Measurements from ENCODE around the gene MBD3L5.
"Not testable (repeated sequence)": the region's sequence is repeated elsewhere in the genome, so short reads cannot be mapped to it uniquely, and the experiment has no call there.

MBD3L5 gene

DNA sequence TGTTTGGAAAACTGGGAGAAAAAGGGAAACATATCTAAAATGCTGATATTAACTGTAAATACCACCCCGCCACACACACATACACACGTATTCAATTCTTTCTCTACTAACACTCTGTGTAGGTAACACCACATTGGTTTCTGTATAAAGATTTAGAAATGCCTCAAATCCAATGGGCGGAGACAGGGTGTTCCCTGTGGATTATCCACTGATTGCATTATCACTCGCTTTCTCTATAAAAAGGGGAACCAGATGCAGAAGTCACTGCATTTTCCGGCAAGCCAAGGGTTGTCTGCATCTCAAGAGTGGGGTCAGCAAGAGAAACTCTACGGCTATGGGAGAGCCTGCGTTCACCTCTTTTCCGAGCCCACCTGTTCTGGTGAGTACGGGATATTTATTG, at the start of gene MBD3L5:
MBD3L5 (plus strand) TSS at position 301 of the 400 bp plus-strand sequence; CDS start at position 335, 34 bp downstream.
- not testable (repeated sequence) for DNase-seq (ENCODE audit: low read depth, low spot score)

GRCh38 chr19:6983448-6983847, 46.9 kb upstream of the MBD3L5 start:
- DNase-seq (ENCODE audit: low read depth, low spot score), result no peak

GRCh38 chr19:6987850-6988249, 42.5 kb upstream of the MBD3L5 start:
- DNase-seq (ENCODE audit: low read depth, low spot score), result no peak

DNA sequence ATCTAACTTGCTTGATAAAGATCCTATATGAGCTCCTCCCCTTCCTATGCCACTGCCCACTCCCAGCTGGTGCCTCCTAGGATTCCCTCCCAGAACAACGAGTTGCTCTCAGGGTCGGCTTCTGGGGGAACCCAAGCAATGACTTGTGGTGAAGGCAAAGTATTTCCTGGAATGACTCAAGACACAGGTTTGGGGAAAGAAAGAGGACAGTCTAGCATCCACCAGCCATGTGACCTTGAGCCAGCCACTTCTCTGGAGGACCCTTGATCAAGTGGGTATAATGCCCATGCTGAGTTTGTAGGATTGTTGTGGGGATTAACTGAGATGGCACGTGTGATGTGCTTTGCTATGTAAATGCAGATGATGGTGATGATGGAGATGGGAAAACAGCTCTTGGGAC, 42.1 kb upstream of the MBD3L5 start:
- DNase-seq (ENCODE audit: low read depth, low spot score), result no peak

- no peak for DNase-seq (ENCODE audit: low read depth, low spot score)
Observed at GRCh38 chr19:6995054-6995453, 35.3 kb upstream of the MBD3L5 start.

- no peak for DNase-seq (ENCODE audit: low read depth, low spot score)
Observed at GRCh38 chr19:6996810-6997209, 33.6 kb upstream of the MBD3L5 start.

- no peak for DNase-seq (ENCODE audit: low read depth, low spot score)
Observed at GRCh38 chr19:6997679-6998445, 32.5 kb upstream of the MBD3L5 start.

GRCh38 chr19:6999933-7000332, 30.4 kb upstream of the MBD3L5 start:
- no peak for DNase-seq (ENCODE audit: low read depth, low spot score)

- no peak for DNase-seq (ENCODE audit: low read depth, low spot score)
Observed at GRCh38 chr19:7000333-7000732, 30.0 kb upstream of the MBD3L5 start.

- no peak for DNase-seq (ENCODE audit: low read depth, low spot score)
Observed at GRCh38 chr19:7000816-7001215, 29.6 kb upstream of the MBD3L5 start.

DNA sequence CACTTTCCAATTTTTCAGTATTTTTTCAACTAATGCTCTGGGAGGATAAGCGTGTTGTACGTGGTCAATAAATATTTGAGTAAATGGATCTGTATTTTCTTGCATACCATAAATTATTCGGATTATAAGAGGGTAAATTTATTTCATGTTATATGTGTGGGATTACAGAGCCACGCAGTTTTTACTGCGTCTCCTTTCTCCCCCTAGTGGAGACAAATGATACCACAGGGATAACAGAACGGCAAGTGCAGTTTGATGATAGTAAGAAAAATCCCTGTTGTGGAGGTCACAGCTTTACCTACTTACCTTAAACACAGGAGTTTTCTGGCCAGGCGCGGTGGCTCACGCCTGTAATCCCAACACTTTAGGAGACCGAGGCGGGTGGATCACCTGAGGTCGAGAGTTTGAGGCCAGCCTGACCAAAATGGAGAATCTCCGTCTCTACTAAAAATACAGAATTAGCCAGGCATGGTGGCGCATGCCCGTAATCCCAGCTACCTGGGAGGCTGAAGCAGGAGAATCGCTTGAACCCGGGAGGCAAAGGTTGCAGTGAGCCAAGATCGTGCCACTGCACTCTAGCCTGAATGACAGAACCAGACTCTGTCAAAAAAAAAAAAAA, 26.0 kb upstream of the MBD3L5 start:
- no peak for DNase-seq (ENCODE audit: low read depth, low spot score)

DNA sequence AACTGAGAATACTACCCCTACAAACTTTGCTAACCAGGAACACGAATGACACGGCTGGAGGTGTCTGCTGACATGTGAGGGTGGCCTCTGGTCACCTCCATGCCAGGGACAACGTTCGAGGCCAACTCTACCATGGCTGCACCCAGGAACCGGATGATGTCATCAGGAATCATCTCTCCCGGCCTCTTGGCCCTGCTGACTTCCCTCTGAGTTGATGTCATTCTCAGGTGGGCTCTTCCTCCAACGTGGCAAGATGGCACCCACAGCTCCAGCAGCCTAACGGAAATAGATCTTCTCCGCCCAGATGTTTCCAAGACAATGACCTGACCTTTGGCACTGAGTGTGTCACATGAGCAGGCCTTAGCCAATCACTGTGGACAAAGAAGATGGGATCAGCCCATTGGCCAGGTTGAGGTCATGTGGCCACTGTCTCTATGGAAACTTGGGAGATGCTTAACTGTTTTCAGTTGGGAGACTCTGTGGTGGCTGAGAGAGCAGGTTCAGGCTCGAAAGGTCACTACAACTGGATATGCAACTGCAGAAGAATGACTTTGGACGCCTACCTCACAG, 24.2 kb upstream of the MBD3L5 start:
- no peak for DNase-seq (ENCODE audit: low read depth, low spot score)

DNA sequence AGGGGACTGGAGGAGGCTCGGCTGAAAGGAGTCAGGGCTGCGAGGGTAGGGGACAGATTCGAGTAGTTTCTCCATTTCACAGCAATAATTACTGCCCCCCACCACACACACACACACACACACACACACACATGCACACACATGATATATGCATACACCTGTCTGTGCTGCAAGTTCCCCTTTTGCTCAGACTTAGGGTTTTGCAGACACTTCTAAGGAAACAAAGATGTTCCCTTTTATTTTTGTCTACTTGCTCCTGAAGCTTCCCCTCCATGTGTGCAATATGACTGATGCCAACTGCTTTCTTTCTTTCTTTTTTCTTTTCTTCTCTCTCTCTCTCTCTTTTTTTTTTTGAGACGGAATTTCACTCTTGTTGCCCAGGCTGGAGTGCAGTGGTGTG, 22.5 kb upstream of the MBD3L5 start:
- no peak for DNase-seq (ENCODE audit: low read depth, low spot score)

DNA sequence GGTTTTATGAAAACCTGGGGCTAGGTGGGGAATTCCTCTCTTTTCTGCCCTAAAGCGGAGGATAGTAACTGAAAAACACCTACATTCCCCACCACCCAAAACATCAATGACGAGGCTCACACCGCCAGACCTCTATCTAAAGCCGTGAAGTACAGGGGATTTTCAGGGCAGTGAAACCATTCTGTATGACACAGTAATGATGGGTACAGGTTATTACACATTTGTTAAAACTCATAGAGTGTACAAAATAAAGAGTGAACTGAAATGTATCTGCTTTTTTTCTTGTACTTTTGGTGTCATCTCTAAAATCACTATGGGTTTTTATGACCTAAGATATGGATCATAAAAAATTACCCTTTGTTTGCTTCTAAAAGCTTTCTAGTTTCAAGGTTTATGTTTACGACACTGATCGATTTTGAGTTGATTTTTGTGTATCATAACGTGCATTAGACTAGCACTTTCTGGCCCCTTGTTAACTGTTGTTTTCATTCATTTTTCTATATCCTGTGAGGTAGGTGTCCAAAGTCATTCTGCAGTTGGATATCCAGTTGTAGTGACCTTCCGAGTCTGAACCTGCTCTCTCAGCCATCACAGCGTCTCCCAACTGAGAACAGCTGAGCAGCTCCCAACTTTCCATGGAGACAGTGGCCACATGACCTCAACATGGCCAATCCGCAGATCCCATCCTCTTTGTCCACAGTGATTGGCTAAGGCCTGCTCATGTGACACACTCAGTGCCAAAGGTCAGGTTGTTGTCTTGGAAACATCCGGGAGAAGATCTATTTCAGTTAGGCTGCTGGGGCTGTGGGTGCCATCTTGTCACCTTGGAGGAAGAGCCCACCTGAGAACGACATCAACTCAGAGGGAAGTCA, 19.4 kb upstream of the MBD3L5 start:
- DNase-seq (ENCODE audit: low read depth, low spot score), result no peak

DNA sequence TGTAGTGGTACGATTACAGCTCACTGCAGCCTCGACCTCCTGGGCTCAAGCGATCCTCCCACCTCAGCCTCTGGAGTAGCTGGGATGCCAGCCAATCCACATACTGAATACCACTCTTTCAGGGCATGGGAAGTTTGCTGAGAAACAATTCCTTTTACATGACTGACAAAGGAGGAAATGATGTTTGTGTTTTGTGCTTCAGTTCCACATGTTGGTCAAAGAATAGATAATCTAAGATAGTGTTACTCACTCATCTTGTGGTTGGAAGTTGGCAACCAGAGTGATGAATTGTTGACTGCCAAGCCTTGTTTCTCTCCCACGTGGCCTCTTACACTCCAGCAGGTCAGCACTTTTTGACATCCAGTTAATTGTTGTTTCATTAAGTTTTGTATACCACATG, 16.7 kb upstream of the MBD3L5 start:
- no peak for DNase-seq (ENCODE audit: low read depth, low spot score)

- no peak for DNase-seq (ENCODE audit: low read depth, low spot score)
Observed at GRCh38 chr19:7018828-7019227, 11.6 kb upstream of the MBD3L5 start.

- DNase-seq (ENCODE audit: low read depth, low spot score), result not testable (repeated sequence)
Observed at GRCh38 chr19:7021331-7021730, 9.0 kb upstream of the MBD3L5 start, which contains the start of gene MBD3L2B. Gene MBD3L2B, minus strand, starts transcription at chr19:7021431. Its CDS starts 34 bp downstream, at chr19:7021397.

- DNase-seq (ENCODE audit: low read depth, low spot score), result not testable (repeated sequence)
Observed at GRCh38 chr19:7028790-7029189, 1.6 kb upstream of the MBD3L5 start.

DNA sequence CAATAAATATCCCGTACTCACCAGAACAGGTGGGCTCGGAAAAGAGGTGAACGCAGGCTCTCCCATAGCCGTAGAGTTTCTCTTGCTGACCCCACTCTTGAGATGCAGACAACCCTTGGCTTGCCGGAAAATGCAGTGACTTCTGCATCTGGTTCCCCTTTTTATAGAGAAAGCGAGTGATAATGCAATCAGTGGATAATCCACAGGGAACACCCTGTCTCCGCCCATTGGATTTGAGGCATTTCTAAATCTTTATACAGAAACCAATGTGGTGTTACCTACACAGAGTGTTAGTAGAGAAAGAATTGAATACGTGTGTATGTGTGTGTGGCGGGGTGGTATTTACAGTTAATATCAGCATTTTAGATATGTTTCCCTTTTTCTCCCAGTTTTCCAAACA, 9.7 kb downstream of the MBD3L5 start, which contains the start of gene MBD3L4:
MBD3L4 (minus strand) TSS at position 101 of the 400 bp plus-strand sequence; CDS start at position 66, 35 bp downstream.
- not testable (repeated sequence) for DNase-seq (ENCODE audit: low read depth, low spot score)

- not testable (repeated sequence) for DNase-seq (ENCODE audit: low read depth, low spot score)
Observed at GRCh38 chr19:7041563-7041962, 11.2 kb downstream of the MBD3L5 start.

GRCh38 chr19:7049021-7049420, 18.6 kb downstream of the MBD3L5 start, which contains the start of gene MBD3L2:
Gene MBD3L2, plus strand, starts transcription at chr19:7049321. Its CDS starts 53 bp downstream, at chr19:7049374.
- DNase-seq (ENCODE audit: low read depth, low spot score), result not testable (repeated sequence)

Data from activated CD4-positive, CD25-positive, alpha-beta regulatory T cell treated with anti-CD3 and anti-CD28 coated beads, Interleukin-2, amount 50 U/mL, for 16 hours (primary cell).